Adipocyte (in vitro differentiated cells): ENCODE data around the gene MFSD6.
A peak's percentile ranks its signal among the peaks of the same experiment; 100 is the strongest.

Experiments used
- DNase-seq: peaks from one replicate; pipeline ENCODE4 v3.0.0-alpha.2; 2015; ENCODE audit warnings: low read depth
- H3K27me3 ChIP-seq: replicated peaks from 2 replicates; pipeline ENCODE4 v1.7.0; 2013; ENCODE audit warnings: mild to moderate bottlenecking, low read length, moderate library complexity; ENCODE audit not compliant: control insufficient read depth, insufficient read depth
- H3K36me3 ChIP-seq: 2 replicates; pipeline ENCODE4 v1.7.0; 2013; ENCODE audit warnings: low read length, mild to moderate bottlenecking, moderate library complexity; ENCODE audit not compliant: control insufficient read depth, insufficient read depth, severe bottlenecking
- H3K4me1 ChIP-seq: 2 replicates; pipeline ENCODE4 v1.7.0; 2013; ENCODE audit warnings: mild to moderate bottlenecking, low read length, moderate library complexity; ENCODE audit not compliant: control insufficient read depth, insufficient read depth
- H3K4me3 ChIP-seq: 2 replicates; pipeline ENCODE4 v1.7.0; 2013; ENCODE audit warnings: mild to moderate bottlenecking, low read length, moderate library complexity
- H3K9ac ChIP-seq: 2 replicates; pipeline ENCODE4 v1.7.0; 2013; ENCODE audit warnings: mild to moderate bottlenecking, low read length, moderate library complexity
- H3K9me3 ChIP-seq: 2 replicates; pipeline ENCODE4 v1.7.0; 2013; ENCODE audit warnings: mild to moderate bottlenecking, low read length, moderate library complexity; ENCODE audit not compliant: control insufficient read depth

The MFSD6 gene

DNA sequence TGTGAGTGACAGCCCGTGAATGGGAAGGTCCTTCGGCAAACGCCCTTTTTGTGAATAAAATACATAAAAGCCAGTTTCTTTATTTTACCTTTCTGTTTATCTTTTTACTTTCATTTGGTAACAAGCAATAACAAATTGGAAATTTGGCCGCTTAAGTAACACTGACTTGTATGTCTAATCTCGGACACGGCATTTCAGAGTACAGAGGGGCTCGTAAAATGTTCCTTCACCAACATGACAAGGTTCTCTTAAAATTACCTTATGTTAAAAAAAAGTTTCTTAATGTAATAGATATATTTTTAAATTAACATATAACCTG, 126.9 kb downstream of the MFSD6 start:
- peak; percentile 41 for DNase-seq
- peaks cover 18% of the 10 kb centered on the region for H3K4me1 ChIP-seq
- H3K36me3 ChIP-seq = no peaks in the 10 kb centered on the region
- no peaks in the 10 kb centered on the region for H3K27me3 ChIP-seq
- H3K9me3 ChIP-seq = peaks cover 17% of the 10 kb centered on the region
- peak overlapping the region; percentile 82 for H3K4me3 ChIP-seq
- H3K9ac ChIP-seq = peak overlapping the region; percentile 81

DNA sequence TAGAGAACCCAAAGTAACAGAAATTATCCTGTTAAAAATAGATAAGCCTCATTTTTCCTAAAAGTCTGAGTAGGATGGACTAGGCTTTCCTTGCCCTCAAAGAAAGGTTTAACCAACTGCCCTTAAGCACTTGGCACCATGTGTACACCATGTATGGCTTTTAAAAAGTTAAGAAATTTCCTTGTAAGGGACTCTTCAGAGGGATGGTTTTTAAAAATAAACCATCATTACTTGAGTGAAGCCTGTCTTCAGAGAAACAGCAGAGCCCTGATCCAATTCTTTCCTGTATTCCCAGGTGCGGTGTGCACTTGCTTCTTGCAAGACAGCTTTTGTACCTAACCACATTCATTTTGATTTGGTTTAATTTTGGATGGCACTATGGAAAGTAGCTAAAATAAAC, 127.4 kb downstream of the MFSD6 start:
- no peaks in the 10 kb centered on the region for H3K36me3 ChIP-seq
- H3K9me3 ChIP-seq = peaks cover 22% of the 10 kb centered on the region
- H3K4me1 ChIP-seq = peaks cover 13% of the 10 kb centered on the region
- peak overlapping the region; percentile 81 for H3K9ac ChIP-seq
- H3K27me3 ChIP-seq = no peaks in the 10 kb centered on the region
- DNase-seq = peak; percentile 22
- peak overlapping the region; percentile 82 for H3K4me3 ChIP-seq

DNA sequence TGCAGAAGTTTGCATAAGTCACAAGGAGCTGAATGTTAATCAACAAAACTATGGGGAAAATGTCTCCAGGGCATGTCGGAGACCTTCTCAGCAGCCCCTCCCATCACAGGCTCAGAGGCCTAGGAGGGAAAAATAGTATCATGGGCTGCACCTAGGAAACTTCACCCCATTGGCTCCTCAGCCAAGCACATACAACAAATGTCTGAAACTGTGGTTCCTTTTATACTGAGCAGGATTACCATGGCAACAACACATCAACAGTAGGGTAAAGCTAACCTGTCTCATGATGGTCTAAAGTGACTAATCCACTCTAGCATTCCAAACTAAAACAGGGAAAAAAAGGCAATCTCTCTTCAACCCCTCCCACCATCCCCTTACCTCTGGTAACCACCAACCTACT, 129.6 kb downstream of the MFSD6 start:
- Histone ChIP-seq H3K27me3 (no peaks in the 10 kb centered on the region), H3K9me3 (peaks cover 39% of the 10 kb centered on the region), H3K4me3 (no peak overlapping the region), H3K9ac (no peak overlapping the region), H3K4me1 (peaks cover 10% of the 10 kb centered on the region), H3K36me3 (no peaks in the 10 kb centered on the region)
- no peak for DNase-seq

DNA sequence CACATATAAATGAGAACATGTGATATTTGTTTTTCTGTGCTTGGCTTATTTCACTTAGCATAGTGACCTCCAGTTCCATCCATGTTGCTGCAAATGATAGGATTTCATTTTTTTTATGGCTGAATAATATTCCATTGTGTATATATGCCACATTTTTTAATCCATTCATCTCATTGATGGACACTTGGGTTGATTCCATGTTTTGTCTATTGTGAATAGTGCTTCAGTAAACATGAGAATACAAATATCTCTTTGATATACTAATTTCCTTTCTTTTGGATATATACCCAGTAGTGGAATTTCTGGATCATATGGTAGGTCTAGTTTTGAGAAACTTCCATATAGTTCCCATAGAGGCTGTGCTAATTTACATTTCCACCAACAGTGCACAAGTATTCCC, 130.0 kb downstream of the MFSD6 start:
- peaks cover 39% of the 10 kb centered on the region for H3K9me3 ChIP-seq
- H3K27me3 ChIP-seq = no peaks in the 10 kb centered on the region
- no peak for DNase-seq
- H3K9ac ChIP-seq = no peak overlapping the region
- no peak overlapping the region for H3K4me3 ChIP-seq
- no peaks in the 10 kb centered on the region for H3K36me3 ChIP-seq
- peaks cover 10% of the 10 kb centered on the region for H3K4me1 ChIP-seq

DNA sequence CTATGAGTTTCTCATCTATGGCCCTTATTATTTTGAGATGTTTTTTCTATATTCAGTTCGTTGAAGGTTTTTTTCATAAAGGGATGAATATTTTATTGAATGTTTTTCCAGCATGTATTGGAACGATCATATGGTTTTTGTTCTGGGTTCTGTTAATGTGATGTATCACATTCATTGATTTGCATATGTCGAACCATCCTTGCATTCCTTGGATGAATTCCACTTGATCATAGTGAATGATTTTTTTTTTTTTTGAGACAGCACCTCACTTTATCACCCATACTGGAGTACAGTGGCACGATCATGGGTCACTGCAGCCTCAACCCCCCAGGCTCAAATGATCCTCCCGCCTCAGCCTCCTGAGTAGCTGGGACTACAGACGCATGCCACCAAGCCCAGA, 131.9 kb downstream of the MFSD6 start:
- Histone ChIP-seq H3K9me3 (peaks cover 39% of the 10 kb centered on the region), H3K4me3 (no peak overlapping the region), H3K36me3 (no peaks in the 10 kb centered on the region), H3K27me3 (no peaks in the 10 kb centered on the region), H3K4me1 (peaks cover 3% of the 10 kb centered on the region), H3K9ac (no peak overlapping the region)
- no peak for DNase-seq

DNA sequence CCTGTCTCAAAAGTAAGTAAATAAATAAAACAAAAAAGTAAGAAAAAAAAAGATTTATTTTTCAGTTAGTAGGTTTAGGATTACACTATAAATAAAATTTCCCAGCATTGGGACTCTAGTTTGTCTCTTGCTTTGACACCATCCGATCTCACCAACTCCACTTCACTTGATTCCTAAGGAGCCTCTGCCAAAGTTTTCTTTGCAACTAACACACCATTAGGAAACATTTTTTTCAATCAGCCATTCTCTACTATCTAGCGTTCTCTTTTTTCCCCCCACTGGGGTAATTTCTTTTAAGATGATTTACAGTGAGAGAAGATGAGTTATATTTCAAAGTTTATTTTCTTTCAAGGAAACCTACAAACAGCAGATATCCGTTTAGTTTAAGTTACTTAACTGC, 136.9 kb downstream of the MFSD6 start:
- Histone ChIP-seq H3K9ac (peak overlapping the region; percentile 60), H3K9me3 (peaks cover 22% of the 10 kb centered on the region), H3K4me1 (peaks cover 6% of the 10 kb centered on the region), H3K36me3 (no peaks in the 10 kb centered on the region), H3K27me3 (no peaks in the 10 kb centered on the region), H3K4me3 (peak overlapping the region; percentile 76)
- DNase-seq = peak; percentile 36

DNA sequence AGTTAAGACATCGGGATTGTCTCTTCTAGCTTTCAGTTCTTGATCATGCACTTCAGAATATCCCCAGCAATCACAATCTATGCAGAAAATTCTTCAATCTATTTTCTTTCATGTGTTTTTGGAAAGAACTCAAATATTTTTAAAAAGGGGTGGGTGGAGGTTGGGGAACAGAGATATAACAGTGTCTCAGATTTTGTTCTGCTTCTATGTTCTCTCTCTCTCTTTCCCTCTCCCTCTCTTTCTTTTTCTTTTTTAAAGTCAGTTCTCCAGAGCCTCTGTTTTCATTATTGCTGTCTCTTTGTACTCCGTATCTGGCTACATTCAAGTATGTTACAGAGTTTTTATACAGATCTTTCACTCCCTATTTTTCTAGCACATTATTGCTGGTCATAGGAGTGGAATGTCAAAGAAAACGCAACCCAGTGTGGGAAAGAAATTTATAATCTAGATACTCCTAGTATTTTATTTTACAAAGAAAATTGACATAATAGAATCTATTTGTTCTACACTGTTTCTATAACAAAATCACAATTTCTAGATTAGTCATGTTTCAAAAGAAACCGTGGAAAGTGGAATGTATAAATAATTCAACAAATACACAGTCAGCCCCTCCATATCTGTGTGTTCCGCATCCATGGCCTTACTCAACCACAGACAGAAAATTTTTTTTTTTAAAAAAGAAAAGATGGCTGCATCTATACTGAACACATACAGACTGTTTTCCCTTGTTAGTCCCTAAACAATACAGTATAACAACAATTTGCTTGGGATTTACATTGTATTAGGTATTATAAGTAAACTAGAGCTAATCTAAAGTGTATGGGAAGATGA, 137.6 kb downstream of the MFSD6 start:
- peak overlapping the region; percentile 76 for H3K4me3 ChIP-seq
- H3K4me1 ChIP-seq = peaks cover 6% of the 10 kb centered on the region
- H3K36me3 ChIP-seq = no peaks in the 10 kb centered on the region
- peak; percentile 59 for DNase-seq
- H3K27me3 ChIP-seq = no peaks in the 10 kb centered on the region
- peaks cover 15% of the 10 kb centered on the region for H3K9me3 ChIP-seq
- H3K9ac ChIP-seq = peak overlapping the region; percentile 60

DNA sequence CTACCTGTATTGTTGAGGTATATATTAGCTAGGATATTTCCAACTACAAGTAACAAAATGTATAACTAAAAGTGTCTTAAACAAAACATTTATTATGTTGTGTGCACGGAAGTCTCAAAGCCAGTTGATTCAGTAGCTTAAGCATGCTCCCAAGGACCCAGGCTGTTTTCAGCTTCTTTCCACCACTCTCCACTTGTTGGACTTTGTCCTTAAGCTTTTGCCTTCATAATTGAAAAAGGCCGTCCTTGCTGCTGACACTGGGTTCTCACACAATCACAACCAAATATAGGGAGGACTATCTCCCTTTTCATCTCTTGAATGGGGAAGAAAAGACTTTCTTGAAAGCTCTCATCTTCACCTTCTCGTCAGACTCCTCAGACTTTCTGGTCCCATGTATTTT, 138.6 kb downstream of the MFSD6 start:
- no peak for DNase-seq
- H3K4me1 ChIP-seq = peaks cover 7% of the 10 kb centered on the region

DNA sequence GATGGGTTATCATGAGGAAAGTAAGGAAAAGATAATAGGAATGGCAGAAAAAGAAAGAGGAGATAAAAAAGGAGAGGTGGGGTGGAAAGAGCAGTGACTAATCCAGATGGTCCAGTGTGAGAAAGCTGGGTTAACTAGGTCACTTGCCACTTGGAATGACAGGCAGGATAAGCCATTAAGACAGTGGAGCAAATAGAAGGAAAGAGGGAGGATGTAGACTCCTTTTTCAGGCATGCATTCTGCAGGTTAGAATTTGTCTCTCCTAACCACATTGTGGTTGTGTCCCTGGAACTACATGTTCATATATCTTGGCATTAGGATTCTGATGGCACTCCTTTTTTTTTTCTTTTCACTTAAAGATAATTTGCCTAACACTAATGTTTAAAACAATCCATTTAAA, 139.7 kb downstream of the MFSD6 start:
- no peak for DNase-seq
- H3K4me1 ChIP-seq = peaks cover 14% of the 10 kb centered on the region
- no peaks in the 10 kb centered on the region for H3K36me3 ChIP-seq
- no peak overlapping the region for H3K4me3 ChIP-seq
- H3K9ac ChIP-seq = no peak overlapping the region
- H3K27me3 ChIP-seq = no peaks in the 10 kb centered on the region
- no peaks in the 10 kb centered on the region for H3K9me3 ChIP-seq

More for the DNA sequence above, 138.6 kb downstream of the MFSD6 start:
- Histone ChIP-seq H3K4me3 (no peak overlapping the region), H3K27me3 (no peaks in the 10 kb centered on the region), H3K9me3 (peaks cover 7% of the 10 kb centered on the region), H3K9ac (no peak overlapping the region), H3K36me3 (no peaks in the 10 kb centered on the region)

DNA sequence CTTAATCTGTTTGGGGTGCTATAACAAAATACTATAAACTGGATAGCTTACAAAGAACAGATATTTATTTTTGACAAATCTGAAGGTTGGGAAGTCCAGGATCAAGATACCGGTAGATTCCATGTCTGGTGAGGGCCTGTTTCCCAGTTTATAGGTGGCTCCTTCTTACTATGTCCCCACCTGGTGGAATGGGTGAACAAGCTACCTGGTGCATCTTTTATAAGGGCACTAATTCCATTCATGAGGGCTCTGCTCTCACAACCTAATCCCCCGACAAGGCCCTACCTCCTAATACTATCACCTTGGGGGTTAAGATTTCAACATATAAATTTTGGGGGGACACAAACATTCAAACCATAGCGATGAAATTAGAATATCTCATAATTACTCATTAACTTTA, 142.0 kb downstream of the MFSD6 start:
- no peak overlapping the region for H3K9ac ChIP-seq
- H3K4me3 ChIP-seq = no peak overlapping the region
- peaks cover 14% of the 10 kb centered on the region for H3K4me1 ChIP-seq
- DNase-seq = no peak
- no peaks in the 10 kb centered on the region for H3K9me3 ChIP-seq
- no peaks in the 10 kb centered on the region for H3K27me3 ChIP-seq
- no peaks in the 10 kb centered on the region for H3K36me3 ChIP-seq
